Measurements from ENCODE around the gene KLHL18. TPM values are rescaled to one million over a fixed set of nuclear protein-coding genes. Genes with fewer than 3 reads are reported as not detected.
"Not testable (repeated sequence)": the region's sequence is repeated elsewhere in the genome, so short reads cannot be mapped to it uniquely, and the experiment has no call there.

The KLHL18 gene
- total and polyA plus RNA-seq, 12 donors, result 32.1 to 85.7 (median 45.2) TPM

DNA sequence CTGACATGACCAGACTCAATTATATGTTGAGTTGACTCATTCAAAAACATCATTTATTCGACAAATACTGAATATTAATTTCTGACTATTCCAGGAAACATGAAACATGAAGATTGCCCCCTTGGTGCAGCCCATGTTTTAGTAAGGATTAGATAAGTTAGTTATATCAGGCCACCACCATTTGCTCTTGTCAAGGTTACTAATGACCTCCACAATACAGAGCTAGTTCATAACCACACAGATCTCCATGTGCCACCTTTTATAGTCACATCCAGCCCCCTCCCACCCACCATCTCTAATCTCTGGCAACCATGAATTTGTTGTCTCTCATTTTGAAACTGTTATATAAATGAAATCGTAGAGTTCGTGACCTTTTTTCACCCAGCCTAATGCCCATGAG is 15.7 kb downstream of the KLHL18 start:
- ATAC-seq, result no peak
- TF ChIP-seq, protein P1, sequence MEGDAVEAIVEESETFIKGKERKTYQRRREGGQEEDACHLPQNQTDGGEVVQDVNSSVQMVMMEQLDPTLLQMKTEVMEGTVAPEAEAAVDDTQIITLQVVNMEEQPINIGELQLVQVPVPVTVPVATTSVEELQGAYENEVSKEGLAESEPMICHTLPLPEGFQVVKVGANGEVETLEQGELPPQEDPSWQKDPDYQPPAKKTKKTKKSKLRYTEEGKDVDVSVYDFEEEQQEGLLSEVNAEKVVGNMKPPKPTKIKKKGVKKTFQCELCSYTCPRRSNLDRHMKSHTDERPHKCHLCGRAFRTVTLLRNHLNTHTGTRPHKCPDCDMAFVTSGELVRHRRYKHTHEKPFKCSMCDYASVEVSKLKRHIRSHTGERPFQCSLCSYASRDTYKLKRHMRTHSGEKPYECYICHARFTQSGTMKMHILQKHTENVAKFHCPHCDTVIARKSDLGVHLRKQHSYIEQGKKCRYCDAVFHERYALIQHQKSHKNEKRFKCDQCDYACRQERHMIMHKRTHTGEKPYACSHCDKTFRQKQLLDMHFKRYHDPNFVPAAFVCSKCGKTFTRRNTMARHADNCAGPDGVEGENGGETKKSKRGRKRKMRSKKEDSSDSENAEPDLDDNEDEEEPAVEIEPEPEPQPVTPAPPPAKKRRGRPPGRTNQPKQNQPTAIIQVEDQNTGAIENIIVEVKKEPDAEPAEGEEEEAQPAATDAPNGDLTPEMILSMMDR (IDR thresholded peaks at IDR 0.05), result no peak
- peaks cover 0 to 38% (median 8%) of the 10 kb centered on the region in 9 donors for H3K36me3 ChIP-seq
- no peak overlapping the region for H3K27ac ChIP-seq
- no peak overlapping the region for H3K4me3 ChIP-seq
- intact Hi-C loops (cut with DNase I), result no loop called here
- 98% methylated on average over 3 of the region's 3 CpGs for WGBS, 2 donors
- no peaks in the 10 kb centered on the region for H3K27me3 ChIP-seq
- no peaks in the 10 kb centered on the region for H3K9me3 ChIP-seq
- DNase-seq, result no peak
- H3K4me1 ChIP-seq, result peaks cover 0 to 44% (median 12%) of the 10 kb centered on the region in 9 donors

DNA sequence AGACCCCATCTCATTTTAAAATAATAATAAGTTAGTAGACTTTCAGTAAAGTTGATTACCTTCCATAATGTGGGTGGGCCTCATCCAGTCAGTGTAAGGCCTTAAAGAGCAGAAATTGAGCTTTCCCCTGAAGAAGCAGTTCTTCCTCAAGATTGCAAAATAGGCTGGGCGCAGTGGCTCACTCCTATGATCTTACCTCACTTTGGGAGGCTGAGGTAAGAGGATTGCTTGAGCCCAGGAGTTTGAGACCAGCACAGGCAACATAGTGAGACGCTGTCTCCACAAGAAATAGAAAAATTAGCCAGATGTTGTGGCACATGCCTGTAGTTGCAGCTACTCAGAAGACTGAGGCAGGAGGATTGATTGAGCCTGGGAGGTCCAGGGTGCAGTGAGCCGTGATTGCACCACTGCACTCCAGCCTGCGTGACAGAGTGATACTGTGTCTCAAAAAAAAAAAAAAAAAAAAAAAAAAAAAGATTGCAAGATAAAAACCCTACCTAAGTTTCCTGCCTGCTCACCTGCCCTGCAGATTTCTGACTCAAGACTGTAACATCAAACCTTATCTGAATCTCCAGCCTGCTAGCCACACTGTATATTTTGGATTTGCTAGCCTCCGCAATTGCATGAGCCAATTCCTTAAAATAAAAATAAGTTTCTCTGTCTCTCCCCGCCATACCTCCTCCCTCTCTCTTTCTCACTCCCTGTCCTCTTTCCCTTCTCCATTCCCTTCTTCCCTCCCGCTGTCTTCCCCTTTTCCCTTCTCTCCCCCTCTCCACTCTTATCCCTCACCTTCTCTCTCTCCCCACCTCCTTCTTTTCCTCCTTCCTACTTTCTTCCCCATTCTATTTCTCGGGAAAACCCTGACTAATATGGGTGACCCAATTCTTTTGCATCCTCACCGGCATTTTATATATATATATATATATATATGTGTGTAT is 16.9 kb downstream of the KLHL18 start:
- WGBS, 2 donors, result 94 to 95% methylated on average over 9 of the region's 9 CpGs
- H3K4me1 ChIP-seq, result peaks cover 0 to 35% (median 12%) of the 10 kb centered on the region in 9 donors
- DNase-seq, result no peak
- TF ChIP-seq, protein P1 (IDR thresholded peaks at IDR 0.05), result no peak
- no peaks in the 10 kb centered on the region for H3K27me3 ChIP-seq
- no peak overlapping the region for H3K4me3 ChIP-seq
- intact Hi-C loops (cut with DNase I), result no loop called here
- no peak for ATAC-seq
- peaks cover 0 to 42% (median 8%) of the 10 kb centered on the region in 9 donors for H3K36me3 ChIP-seq
- H3K27ac ChIP-seq, result no peak overlapping the region
- no peaks in the 10 kb centered on the region for H3K9me3 ChIP-seq

DNA sequence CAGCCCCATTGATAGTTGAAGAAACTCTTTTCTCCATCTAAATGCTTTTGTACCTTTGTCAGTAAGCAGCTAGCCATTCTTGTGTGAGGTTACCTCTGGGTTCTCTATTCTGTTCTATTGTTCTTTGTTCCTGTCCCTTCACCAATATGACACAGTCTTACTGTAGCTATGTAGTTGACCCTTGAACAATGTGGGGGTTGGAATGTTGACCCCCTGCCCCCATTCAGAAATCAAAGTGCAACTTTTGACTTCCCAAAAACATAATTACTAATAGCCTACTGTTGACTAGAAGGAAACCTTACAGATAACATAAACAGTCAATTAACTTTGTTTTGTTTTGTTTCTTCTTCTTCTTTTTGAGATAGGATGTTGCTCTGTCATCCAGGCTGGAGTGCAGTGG is 18.7 kb downstream of the KLHL18 start:
- ATAC-seq (no peak), DNase-seq (no peak)
- Histone ChIP-seq H3K36me3 (peaks cover 0 to 37% (median 8%) of the 10 kb centered on the region in 9 donors), H3K27ac (no peak overlapping the region), H3K4me1 (peaks cover 0 to 35% (median 5%) of the 10 kb centered on the region in 9 donors), H3K4me3 (no peak overlapping the region), H3K27me3 (no peaks in the 10 kb centered on the region), H3K9me3 (no peaks in the 10 kb centered on the region)
- intact Hi-C loops (cut with DNase I), result no loop called here
- TF ChIP-seq, protein P1 (IDR thresholded peaks at IDR 0.05), result no peak

DNA sequence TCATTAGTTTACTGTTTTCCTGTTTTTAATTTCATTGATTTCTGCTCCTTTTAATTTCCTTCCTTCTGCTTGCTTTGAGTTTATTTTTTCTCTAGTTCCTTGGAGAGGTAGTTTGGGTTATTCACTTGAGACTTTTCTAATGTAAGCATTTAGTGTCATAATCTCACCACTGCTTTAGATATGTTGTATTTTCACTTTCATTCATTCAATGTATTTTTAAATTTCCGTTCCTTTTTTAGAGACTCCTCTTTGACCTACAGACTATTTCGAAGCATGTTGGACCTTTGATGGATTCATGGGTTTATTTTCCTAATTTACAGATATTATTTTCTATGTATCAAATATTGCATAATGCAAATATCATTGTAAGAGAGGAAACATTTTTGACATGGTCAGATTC is 23.3 kb downstream of the KLHL18 start:
- TF ChIP-seq, protein P1 (IDR thresholded peaks at IDR 0.05), result no peak
- intact Hi-C loops (cut with DNase I), result no loop called here
- DNase-seq (no peak), ATAC-seq (no peak)
- Histone ChIP-seq H3K27me3 (no peaks in the 10 kb centered on the region), H3K9me3 (no peaks in the 10 kb centered on the region), H3K36me3 (peaks cover 0 to 44% (median 8%) of the 10 kb centered on the region in 9 donors), H3K27ac (no peak overlapping the region), H3K4me3 (no peak overlapping the region), H3K4me1 (peaks cover 0 to 16% (median 0%) of the 10 kb centered on the region in 9 donors)
- WGBS, 2 donors, result 79 to 81% methylated on average over 2 of the region's 2 CpGs

DNA sequence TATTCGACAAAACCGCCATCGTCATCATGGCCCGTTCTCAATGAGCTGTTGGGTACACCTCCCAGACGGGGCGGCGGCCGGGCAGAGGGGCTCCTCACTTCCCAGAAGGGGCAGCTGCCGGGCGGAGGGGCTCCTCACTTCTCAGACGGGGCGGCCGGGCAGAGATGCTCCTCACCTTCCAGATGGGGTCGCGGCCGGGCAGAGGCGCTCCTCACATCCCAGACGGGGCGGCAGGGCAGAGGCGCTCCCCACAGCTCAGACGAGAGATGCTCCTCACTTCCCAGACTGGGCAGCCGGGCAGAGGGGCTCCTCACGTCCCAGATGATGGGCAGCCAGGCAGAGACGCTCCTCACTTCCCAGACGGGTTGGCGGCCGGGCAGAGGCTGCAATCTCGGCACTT is 26.5 kb downstream of the KLHL18 start:
- intact Hi-C loops (cut with DNase I), result not testable (repeated sequence)

More for the DNA sequence above, 26.5 kb downstream of the KLHL18 start:
- not testable (repeated sequence) for ATAC-seq, H3K27ac ChIP-seq, H3K27me3 ChIP-seq, H3K9me3 ChIP-seq, H3K4me3 ChIP-seq, DNase-seq
- peaks cover 0 to 21% (median 0%) of the 10 kb centered on the region in 9 donors for H3K36me3 ChIP-seq
- H3K4me1 ChIP-seq, result peaks cover 0 to 34% (median 5%) of the 10 kb centered on the region in 9 donors
- WGBS, 2 donors, result 97 to 98% methylated on average over 26 to 27 of the region's 28 CpGs
